HG02973 (cell line): ENCODE results near the gene LRRK2.
A peak's percentile ranks its signal among the peaks of the same experiment; 100 is the strongest.
"Not testable (repeated sequence)": the region's sequence is repeated elsewhere in the genome, so short reads cannot be mapped to it uniquely, and the experiment has no call there.

Source experiments
- ATAC-seq: cut with Tn5 transposase; IDR thresholded peaks from one replicate; pipeline ENCODE4 v1.9.1; 2021; ENCODE audit warnings: moderate library complexity; ENCODE audit not compliant: unreplicated experiment

LRRK2 gene

GRCh38 chr12:40312982-40313576 lies 88.3 kb downstream of the LRRK2 start:
- ATAC-seq, result no peak

- ATAC-seq, result peak; percentile 80
Observed at GRCh38 chr12:40313928-40314327, 89.1 kb downstream of the LRRK2 start.

GRCh38 chr12:40314927-40315326 lies 90.1 kb downstream of the LRRK2 start:
- ATAC-seq, result no peak

GRCh38 chr12:40315375-40315774 lies 90.6 kb downstream of the LRRK2 start:
- no peak for ATAC-seq

GRCh38 chr12:40324261-40324660 lies 99.5 kb downstream of the LRRK2 start:
- ATAC-seq, result no peak

GRCh38 chr12:40325349-40325960 lies 100.7 kb downstream of the LRRK2 start:
- peak; percentile 77 for ATAC-seq

- ATAC-seq, result no peak
Observed at GRCh38 chr12:40327535-40327934, 102.7 kb downstream of the LRRK2 start.

GRCh38 chr12:40330180-40330579 lies 105.4 kb downstream of the LRRK2 start:
- no peak for ATAC-seq

GRCh38 chr12:40331886-40332285 lies 107.1 kb downstream of the LRRK2 start:
- no peak for ATAC-seq

GRCh38 chr12:40335991-40336390 lies 111.2 kb downstream of the LRRK2 start:
- no peak for ATAC-seq

- no peak for ATAC-seq
Observed at GRCh38 chr12:40336573-40337199, 111.9 kb downstream of the LRRK2 start.

- no peak for ATAC-seq
Observed at GRCh38 chr12:40338071-40338470, 113.3 kb downstream of the LRRK2 start.

- no peak for ATAC-seq
Observed at GRCh38 chr12:40338621-40339020, 113.8 kb downstream of the LRRK2 start.

GRCh38 chr12:40342010-40342409 lies 117.2 kb downstream of the LRRK2 start:
- peak; percentile 60 for ATAC-seq

- no peak for ATAC-seq
Observed at GRCh38 chr12:40343124-40343523, 118.3 kb downstream of the LRRK2 start.

GRCh38 chr12:40344312-40344711 lies 119.5 kb downstream of the LRRK2 start:
- no peak for ATAC-seq

GRCh38 chr12:40351976-40352375 lies 127.2 kb downstream of the LRRK2 start:
- ATAC-seq, result no peak

- no peak for ATAC-seq
Observed at GRCh38 chr12:40375076-40375475, 150.3 kb downstream of the LRRK2 start.

GRCh38 chr12:40376533-40377267 lies 151.9 kb downstream of the LRRK2 start:
- no peak for ATAC-seq

- ATAC-seq, result no peak
Observed at GRCh38 chr12:40378691-40379090, 153.9 kb downstream of the LRRK2 start.

GRCh38 chr12:40382217-40382616 lies 157.4 kb downstream of the LRRK2 start:
- no peak for ATAC-seq

- ATAC-seq, result not testable (repeated sequence)
Observed at GRCh38 chr12:40387279-40387678, 162.5 kb downstream of the LRRK2 start.
